H1 (cell line): ENCODE measurements around the gene USP13. TPM values are rescaled to one million over a fixed set of nuclear protein-coding genes. Genes with fewer than 3 reads are reported as not detected.

ENCODE experiments used
- MAFK ChIP-seq: IDR thresholded peaks from 2 replicates; pipeline ENCODE4 v1.6.1; 2012; ENCODE audit warnings: low read depth, mild to moderate bottlenecking, improper control_type of control experiment, low read length
- polyA plus RNA-seq, 7 experiments: library from polyadenylated mRNA; depleted of rRNA in 3 of 7; stranded (reverse) in 5 of 7; unstranded in 2 of 7; fragments of >200 nt in 5 of 7; fragments of 200-250 nt in 2 of 7; gene quantifications; 1 replicate in 5 of 7; 2 replicates in 1 of 7; 4 replicates in 1 of 7; pipeline versions ENCODE4 v1.2.1 to v1.2.3, GENCODE V29; 2011 to 2013; ENCODE audit warnings: missing spikeins in 2 of 7, mixed read lengths in 2 of 7
- total RNA-seq: library from RNA; stranded (reverse); fragmentation: NEBNext Ultra II Directional; extraction: Animal tissue kit (Norgen Biotek cat#: 25700); gene quantifications from 2 replicates; pipeline ENCODE4 v1.2.1, GENCODE V29; 2021

The USP13 gene
- total and polyA plus RNA-seq, 2 of the 8 experiments (the other 6 are each of a cell fraction or from before 2014, with no cell fraction given): 7.9 to 25.9 TPM

- no peak for TF ChIP-seq MAFK
These were observed 8.9 kb downstream of the USP13 start (continued) for GRCh38 chr3:179661777-179662176.
